ENCODE data around the gene LRCH1.

LRCH1 gene

GRCh38 chr13:46801858-46802257 lies 248.9 kb downstream of the LRCH1 start:
- DNase-seq (ENCODE audit: low spot score) = no peak
